HL-60/S4 treated with retinoic acid at 250 ng/mL for 4 days and 3 days (cell line): ENCODE data around the gene ZNF609.

ENCODE experiments used
- in situ Hi-C: fragments of 300-500 bp; cut with MboI; formaldehyde crosslinking; loops from 2 replicates; pipeline ENCODE4 v1.7.0; 2022; ENCODE audit warnings: low sequenced_read_pairs

ZNF609 gene

DNA sequence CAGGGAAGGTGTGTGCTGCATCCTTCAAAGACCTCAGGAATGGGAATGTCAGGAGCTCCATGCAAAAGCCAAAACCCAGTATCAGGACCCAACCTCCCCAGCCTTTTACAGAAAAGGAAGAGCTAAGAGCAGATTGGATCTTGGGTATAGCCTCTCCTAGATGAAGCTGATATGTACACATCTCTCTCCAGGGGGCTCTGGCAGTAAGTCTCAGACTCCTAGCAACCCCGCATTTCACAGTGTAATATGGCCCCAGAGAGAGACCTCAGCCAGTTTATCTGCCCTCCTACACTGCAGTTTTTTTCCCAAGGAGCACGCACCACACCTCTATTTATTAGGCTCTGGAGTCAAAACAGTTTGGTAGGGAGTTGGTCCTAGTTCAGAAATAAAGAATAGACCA is 226.8 kb downstream of the ZNF609 start:
- in situ Hi-C loops: no loop called here

DNA sequence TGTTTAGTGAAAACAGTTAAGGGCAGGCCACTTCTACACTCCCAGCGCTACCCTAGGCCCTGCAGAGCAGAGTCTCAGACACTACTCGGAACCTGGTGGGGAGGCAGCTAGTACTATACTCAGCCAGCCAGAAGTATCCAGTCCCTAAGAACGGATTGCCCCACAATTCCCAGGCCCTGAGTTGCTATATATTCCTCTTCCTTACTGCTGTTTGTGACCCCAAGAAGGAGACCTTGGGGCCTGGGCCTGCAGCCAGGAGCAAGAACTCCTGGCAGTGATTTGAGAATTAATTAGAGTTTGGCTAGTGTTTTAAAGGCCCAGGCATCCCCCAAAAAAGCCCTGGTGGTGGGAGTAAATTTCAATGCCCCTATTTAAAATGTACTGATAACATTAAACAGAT is 227.3 kb downstream of the ZNF609 start:
- in situ Hi-C loops: no loop called here

DNA sequence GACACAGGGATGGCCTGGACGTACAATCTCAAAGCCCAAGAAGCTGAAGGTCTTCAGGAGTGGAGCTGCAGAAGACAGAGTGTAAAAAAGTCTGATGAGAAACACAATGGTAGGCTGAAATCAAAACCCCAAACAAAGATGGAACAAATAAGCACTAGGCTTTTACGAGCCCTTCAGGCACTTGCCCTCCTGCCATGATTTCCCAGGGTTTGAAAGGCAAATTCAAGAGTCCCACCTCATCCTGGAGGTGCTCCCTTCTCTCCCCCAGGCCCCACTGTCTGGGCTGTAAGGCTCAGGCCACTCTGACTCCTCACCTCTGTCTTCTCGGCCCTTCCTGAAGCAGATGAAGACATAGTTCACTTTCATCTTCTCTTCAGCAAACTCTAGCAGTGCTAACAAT is 228.4 kb downstream of the ZNF609 start:
- in situ Hi-C loops: no loop called here

DNA sequence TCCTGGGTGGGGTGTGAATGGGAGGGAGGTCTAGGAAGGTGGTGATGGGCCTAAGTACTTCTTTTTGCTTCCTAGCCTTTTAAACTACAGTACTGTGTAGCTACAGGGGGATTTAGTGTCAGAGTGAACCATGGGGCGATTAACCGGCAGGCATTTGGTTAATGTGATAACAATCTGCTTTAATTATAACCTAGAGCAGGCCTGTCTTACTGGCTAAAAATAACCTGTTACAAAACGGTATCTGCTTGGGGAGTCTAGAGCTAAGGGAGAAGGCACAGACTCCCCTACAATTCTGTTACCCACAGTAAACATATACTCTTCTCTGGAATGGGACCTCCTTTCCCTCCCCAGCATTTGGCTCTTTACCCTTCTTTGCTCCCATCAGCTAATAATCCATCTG is 229.6 kb downstream of the ZNF609 start:
- in situ Hi-C loops: no loop called here

DNA sequence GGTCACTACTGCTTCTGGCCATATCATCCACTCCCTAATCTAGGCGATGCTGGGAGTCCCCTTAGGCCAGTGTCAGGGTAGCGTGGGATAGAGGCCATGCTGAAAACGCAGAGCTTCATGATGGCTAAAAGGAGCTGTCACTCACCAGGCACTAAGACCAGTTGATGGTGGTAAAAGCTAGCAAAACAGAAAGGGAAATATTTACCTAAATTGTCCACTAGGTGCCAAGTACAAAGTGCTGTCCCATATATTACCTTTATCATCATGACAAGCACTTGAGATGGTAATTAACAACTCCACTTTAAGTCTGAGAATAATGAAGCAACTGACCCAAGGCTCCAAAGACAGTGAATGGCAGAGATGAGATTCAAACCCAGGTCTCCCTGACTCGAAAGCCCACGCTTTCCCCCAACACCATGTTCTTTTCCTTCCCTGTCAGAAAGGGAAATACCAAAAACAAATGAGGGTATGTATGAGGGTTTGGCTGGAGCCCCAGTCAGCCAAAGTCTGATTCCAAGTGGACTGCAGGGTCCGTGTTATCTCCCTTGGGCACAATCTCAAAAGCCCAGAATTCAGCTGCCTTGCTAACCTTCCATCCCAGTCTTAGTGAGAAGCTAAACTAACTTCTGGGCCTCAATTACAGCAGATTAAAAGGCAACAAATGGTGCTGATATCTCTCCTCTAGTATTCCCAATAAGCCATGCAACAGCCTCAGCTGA is 230.4 kb downstream of the ZNF609 start:
- in situ Hi-C loops: no loop called here

DNA sequence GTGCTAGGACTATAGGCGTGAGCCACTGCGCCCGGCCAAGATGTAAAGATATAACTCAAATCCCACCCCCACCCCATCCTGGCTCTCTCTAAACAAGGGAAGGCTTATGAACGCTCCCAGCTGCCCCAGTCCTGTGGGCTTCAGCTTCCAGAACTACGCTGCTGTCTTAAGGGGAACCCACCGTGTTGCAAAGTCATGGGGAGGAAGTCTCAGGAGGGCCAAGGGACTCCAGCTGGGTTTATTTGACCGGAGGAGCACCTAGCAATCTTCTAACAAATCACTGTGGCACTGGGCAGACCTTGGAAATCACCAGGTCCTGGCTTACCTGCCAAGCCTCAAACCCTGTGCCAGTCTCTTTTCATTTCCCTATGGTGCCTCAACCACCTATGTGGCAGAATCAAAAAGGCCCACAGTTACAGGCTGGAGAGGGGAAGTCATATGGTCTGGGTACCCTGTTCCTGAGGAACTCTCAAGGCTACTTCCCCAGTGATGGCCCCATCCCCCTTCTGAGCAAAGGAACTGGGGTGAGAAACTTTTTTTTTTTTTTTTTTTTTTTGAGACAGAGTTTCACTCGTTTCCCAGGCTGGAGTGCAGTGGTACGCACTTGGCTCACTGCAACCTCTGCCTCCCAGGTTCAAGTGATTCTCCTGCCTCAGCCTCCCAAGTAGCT is 231.7 kb downstream of the ZNF609 start:
- in situ Hi-C loops: no loop called here

DNA sequence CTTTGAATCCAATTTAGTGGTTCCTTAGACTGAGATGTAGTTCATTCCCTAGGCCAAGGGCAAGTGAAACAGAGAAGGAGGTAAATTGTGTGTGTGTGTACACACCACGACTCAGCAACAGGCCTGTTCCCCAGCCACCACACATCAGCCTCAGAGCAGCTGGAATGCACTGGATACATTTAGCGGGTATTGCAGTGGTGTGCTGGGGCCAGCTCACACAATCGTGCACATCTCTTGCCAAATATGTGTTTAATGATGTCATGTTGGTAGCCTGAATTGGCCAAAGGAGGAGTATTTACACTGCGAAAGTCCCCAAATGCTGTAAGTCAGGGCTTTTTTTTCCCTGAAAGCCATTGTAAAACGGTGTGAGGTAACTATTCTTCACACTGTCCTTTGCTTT is 232.8 kb downstream of the ZNF609 start:
- in situ Hi-C loops: no loop called here

DNA sequence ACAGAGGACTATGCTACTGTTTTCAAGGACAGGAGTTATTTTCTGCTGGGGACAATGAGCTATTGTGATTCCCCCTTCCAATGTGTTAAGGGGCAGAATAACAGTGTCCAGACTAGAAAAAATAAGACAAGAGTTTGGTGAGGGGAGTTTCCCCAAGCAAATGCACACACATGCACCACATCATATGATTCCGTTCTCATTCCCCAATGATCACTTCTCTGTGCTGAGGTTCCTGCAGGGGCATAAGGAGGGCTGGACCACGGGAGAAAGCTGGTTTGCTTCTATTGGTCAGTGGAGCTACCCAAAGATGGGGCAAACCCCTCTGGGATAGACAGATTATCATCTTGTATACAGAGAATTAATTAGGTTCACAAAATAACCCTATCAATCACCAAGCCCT is 234.4 kb downstream of the ZNF609 start:
- in situ Hi-C loops: no loop called here

DNA sequence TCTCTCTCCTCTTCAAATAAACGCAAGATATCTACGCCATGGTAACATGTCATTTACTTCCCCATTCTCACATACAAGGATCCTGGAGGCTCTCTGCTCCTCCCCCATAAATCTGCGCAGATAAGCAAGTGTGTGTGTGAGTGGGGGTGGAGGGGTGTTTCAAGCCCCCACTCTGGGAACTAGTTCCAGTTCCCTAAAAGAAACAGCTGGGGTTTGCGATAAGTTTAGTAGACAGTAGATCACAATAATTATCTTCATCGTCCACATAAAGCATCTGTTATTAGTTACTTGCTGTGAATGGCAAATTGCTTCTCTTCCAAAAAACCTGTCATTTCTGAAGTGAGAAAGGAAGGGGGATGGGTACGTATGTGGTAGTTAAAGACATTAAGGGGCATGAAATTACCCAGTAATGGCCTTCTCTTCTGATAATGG is 235.2 kb downstream of the ZNF609 start:
- in situ Hi-C loops: no loop called here

DNA sequence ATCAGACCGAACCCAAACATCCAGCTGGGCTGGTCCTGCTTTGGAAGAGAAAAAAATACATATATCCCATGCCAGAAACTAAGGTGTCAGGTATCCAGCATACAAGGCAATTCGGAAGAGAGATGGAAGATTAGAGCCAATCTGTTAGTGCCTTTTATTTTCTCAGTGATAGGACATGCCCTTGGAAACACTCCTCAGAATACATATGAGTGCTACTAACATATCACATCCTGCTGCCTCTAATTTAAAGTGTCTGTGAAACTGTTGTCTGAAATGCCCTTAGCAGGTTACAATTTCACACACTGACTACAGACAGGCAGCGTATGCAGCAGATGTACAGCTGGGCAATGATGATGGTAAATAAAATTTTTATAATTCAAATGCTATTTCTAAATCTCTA is 236.1 kb downstream of the ZNF609 start:
- in situ Hi-C loops: no loop called here

DNA sequence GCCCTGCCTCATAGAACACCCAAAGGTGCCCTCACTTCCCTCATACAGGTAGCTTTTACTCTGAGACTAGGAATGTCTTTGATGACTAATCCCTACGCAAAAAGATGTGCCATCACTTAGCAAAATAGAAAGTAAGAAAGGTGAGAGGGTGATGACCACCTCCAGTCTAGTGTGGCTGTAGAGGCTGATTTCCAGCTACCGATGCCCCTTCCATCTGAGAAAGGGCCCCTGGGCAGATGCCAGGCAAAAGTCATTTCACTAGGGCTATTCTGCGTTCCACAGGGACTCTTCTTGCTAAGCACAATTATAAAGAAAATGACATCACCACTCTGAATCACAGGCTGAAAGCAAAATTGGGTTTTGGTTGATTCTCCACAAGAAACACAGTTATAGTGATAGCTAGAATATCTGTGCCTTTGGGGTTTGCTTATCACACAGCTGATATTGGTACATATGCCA is 237.6 kb downstream of the ZNF609 start:
- in situ Hi-C loops: no loop called here

DNA sequence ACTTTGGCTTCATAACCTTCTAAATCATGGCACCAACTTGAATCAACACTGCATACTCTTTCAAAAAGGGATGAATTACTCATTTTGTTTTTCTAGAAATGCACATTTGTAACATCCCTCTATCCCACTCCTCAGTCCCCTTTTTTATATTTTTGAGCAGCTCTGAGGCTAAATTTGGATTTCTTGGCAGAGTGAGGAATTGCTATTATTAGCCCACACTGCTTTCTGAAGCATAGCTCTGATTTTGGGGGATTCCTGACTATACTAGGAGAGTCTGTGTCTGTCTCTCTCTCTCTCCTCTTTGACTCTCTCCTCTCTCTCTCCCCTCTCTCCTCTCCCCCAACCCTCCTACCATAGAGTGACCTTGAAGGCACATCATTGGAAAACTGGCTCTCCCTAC is 238.4 kb downstream of the ZNF609 start:
- in situ Hi-C loops: no loop called here

DNA sequence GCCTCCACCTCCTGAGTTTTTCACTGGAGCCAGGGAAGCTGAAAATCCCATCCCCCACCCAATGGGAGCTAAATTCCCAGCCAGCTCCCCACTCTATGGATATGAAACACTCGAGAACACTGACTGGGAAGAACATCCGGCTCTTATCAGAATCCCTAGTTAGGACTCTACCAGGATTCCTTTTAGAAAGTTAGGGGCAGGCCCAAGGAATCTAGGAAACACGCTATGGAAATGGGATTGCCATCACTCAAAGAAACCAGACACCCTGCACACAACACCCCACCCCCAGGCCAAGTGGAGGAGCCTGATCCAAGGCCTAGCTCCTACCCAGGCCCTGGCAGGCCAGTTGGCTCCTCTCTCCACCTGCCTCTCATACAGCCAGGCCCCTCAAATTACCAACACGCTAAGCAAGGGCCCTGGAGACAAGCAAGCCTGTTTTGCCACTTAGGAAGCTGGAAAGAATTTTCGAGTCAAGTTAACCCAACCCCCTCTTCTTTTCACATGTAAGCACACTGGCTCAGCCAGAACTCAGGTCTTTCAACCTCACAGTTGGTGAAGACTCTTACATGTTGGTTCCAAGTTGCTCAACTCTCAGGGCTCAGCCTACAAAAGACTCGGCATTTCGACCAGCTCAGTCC is 239.5 kb downstream of the ZNF609 start:
- in situ Hi-C loops: no loop called here

DNA sequence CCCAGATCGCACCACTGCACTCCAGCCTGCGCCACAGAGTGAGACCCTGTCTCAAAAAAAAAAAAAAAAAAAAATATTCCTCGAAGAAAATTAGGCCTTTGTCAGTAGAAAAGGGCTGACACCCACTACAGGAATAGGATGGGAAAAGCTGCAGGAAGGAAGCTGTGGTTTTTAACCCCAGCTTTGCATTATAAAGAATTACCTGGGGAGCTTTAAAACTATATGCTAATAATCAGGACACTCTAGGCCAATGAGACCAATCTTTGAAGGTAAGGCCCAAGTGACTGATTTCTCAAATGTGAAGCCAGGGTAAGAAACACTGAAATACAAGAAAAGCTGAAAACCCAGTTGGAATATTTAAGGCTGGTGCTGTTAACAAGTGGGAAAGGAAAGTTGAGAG is 240.7 kb downstream of the ZNF609 start:
- in situ Hi-C loops: no loop called here

DNA sequence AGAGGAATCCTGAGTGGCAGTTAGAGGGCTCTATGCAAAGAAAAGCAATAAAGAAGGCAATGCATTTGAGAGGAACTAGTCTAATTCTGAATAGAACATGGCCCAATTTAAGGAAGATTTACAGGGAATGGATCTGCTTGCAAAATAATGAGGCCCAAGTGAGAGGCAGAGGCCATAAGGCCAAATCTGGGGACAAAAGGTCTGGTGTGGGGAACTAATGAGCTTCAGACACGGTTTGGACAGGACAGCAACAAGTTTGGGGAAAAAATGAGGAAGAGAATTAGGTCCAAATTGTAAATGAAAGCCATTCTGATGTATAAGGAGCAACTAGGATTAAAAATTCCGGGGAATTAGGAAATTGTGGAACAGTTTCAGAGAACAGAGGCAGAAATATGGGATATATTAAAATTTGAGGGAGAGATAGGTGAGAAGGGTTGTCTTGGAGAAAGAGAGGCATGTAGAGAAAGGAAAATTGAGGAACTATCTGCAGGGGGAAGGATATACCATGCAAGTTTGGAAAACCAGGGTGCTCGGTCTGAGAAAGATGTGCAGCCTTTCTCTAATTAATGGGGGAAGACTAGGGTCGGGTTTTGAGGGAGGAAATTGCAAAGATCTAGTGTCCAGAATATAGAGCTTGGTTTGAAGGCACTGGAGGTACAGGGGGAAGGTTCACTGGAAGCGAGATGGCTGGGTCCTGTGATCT is 241.3 kb downstream of the ZNF609 start:
- in situ Hi-C loops: no loop called here

DNA sequence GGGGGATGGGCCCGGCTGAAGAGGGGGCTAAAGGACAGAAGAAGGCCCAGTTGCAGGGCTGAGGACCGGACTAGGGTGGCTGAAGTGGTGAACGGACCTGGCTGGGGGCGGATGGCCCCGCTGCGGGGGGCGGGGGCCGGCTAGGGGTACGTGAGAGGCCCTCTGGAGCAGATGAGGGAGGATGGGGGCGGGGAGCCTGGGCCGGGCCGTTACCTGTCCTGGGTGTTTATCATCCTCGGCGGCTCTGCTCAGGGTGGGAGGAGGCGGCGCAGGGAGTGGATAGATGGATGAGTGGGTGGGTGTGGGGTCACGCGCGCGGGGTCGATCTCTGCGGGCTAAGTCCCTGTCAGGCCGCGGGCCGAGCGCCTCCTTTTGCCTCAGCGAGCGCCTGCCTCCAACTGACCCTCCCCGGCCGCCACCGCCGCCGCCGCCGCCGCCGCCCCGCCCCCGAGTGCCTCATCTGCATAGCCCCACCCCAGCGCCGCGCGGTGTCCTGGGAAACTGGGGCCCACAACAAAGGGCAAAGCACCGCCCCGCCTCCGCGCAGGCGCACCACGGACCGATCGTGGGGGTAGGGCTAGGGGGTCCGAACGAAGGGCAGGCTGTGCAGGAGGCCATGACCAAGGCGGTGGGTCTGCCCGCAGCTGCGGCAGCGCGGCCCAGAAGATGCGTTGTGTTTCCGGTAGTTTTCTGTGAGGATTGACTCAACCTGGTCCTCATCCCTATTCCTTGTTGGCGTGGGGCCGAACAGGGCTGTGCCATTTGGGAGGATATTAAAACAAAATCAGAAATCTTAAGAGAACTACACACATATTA is 242.6 kb downstream of the ZNF609 start:
- in situ Hi-C loops: no loop called here

DNA sequence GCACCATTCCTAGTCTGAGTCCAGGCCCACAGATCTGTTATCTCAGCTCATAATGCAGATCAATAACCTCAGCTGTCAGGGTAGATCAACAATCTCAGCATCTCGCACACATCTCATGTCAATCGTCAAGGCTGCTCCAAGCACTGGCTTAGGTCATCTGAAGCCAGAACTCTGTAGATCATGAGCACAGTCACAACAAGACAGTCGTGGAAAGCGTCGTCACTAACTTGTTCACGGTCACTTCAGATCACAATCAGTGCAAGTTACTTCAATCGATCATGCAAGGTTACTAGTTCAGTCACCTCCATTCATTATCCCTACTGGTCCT is 243.2 kb downstream of the ZNF609 start:
- in situ Hi-C loops: no loop called here

DNA sequence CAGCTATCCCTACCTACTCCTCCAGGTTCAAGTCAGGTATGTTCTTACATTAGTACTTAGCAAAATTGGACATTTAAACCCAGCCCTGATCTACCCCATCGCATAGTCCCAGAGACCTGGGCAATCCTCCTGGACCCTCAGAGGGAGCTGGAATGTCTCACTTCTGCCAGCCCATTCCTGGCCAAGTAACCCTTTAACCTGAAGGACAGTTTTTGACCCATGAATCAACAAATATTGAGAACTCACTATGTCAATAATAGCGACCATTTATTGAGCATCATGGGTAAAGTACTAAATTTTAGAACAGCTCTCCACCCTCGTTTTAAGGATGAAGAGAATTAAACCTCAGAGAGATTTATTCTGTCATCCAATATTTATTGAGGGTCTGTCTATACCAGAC is 244.6 kb downstream of the ZNF609 start:
- in situ Hi-C loops: no loop called here

DNA sequence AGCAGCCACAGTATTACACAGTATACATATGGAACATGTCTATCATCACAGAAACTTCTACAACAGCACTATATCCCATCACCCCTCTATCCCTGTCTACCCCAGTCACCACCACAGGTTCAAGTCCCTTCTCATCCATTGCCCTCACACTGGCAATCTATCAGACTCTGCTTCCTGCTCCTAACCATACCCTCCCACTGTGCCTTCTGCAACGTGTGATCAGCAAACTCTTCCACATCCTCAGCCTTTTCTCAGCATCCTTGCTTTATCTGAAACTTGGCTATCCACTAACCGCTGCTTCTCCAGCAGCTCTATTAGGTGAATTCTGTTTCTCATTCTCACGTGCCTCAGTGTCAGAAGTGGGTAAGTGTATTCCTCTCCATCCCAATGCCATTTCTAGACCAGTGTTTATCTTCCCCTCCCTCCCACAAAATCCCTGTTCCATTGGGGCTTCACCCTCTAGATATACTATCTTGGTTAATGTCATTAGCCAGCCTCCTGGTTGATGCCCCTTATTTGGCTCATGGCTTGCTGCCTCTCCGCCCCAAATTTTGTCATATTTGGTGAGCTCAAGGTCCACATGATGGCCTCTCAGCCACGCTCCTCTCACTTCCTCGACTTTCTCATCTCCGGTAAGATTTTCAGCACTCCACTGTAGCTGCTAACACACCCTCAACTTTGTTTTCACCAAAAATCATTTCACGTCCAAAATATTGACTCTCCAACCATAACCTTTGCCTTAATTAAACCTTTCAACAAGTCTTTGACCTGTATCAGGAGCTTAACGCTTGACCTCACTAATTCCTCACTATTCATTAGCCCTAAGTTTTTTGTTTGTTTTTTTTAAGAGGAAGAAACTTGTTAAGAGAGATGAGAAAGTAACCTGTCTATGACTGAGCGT is 245.9 kb downstream of the ZNF609 start:
- in situ Hi-C loops: no loop called here
